ENCODE data around the gene BCL2L13.
"Not testable (repeated sequence)": the region's sequence is repeated elsewhere in the genome, so short reads cannot be mapped to it uniquely, and the experiment has no call there.

BCL2L13 gene

GRCh38 chr22:17694193-17694592 lies 55.6 kb downstream of the BCL2L13 start:
- no peaks in the 10 kb centered on the region for H3K9me3 Mint-ChIP-seq
- H3K4me1 Mint-ChIP-seq: peaks cover 0 to 1% of the 10 kb centered on the region in 2 donors
- H3K36me3 Mint-ChIP-seq: peaks cover 15 to 27% of the 10 kb centered on the region in 2 donors
- ATAC-seq (replicated peaks) (no peak), DNase-seq (no peak)
- H3K27ac Mint-ChIP-seq: no peak overlapping the region
- no peak overlapping the region for H3K4me3 Mint-ChIP-seq
- no peaks in the 10 kb centered on the region for H3K27me3 Mint-ChIP-seq

- DNase-seq: no peak
- Mint-ChIP-seq H3K4me3 (no peak overlapping the region), H3K36me3 (peaks cover 17 to 31% of the 10 kb centered on the region in 2 donors), H3K4me1 (peaks cover 0 to 1% of the 10 kb centered on the region in 2 donors), H3K27me3 (no peaks in the 10 kb centered on the region), H3K27ac (no peak overlapping the region), H3K9me3 (no peaks in the 10 kb centered on the region)
- ATAC-seq (replicated peaks): no peak
Observed at GRCh38 chr22:17694752-17695151, 56.2 kb downstream of the BCL2L13 start.

- no peaks in the 10 kb centered on the region for H3K9me3 Mint-ChIP-seq
Observed at GRCh38 chr22:17695986-17696385, 57.4 kb downstream of the BCL2L13 start.

DNA sequence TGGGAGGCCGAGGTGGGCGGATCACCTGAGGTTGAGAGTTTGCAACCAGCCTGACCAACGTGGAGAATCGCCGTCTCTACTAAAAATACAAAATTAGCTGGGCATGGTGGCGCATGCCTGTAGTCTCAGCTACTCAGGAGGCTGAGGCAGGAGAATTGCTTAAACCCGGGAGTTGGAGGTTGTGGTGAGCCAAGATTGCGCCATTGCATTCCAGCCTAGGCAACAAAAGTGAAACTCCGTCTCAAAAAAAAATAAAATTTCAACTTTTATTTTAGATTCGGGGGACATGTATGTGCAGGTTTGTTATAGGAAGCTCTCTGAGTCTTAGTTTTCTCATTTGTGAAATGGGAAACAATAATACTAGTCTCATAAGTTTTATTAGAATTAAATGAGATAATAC lies 58.6 kb downstream of the BCL2L13 start:
- not testable (repeated sequence) for H3K27me3 Mint-ChIP-seq; ATAC-seq (replicated peaks); DNase-seq; H3K9me3 Mint-ChIP-seq; H3K4me1 Mint-ChIP-seq; H3K27ac Mint-ChIP-seq; H3K4me3 Mint-ChIP-seq
- H3K36me3 Mint-ChIP-seq: peaks cover 17 to 31% of the 10 kb centered on the region in 2 donors

More at GRCh38 chr22:17695986-17696385, 57.4 kb downstream of the BCL2L13 start:
- no peak overlapping the region for H3K4me3 Mint-ChIP-seq
- ATAC-seq (replicated peaks) (no peak), DNase-seq (no peak)
- no peaks in the 10 kb centered on the region for H3K27me3 Mint-ChIP-seq
- peaks cover 19 to 34% of the 10 kb centered on the region in 2 donors for H3K36me3 Mint-ChIP-seq
- no peak overlapping the region for H3K27ac Mint-ChIP-seq
- peaks cover 0 to 1% of the 10 kb centered on the region in 2 donors for H3K4me1 Mint-ChIP-seq

DNA sequence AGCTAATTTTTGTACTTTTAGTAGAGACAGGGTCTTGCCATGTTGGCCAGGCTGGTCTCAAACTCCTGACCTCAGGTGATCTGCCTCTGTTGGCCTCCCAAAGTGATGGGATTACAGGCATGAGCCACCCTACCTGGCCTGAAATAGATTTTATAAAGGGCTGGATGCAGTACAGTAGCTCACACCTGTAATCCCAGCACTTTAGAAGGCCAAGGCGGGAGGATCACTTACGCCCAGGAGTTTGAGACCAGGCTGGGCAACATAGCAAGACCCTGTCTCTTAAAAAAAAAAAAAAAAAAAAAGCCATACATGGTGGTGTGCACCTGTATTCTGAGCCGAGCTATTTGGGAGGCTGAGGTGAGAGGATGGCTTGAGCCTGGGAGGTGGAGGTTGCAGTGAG lies 59.7 kb downstream of the BCL2L13 start:
- not testable (repeated sequence) for H3K9me3 Mint-ChIP-seq; DNase-seq; H3K27me3 Mint-ChIP-seq; ATAC-seq (replicated peaks); H3K27ac Mint-ChIP-seq; H3K4me3 Mint-ChIP-seq; H3K4me1 Mint-ChIP-seq
- H3K36me3 Mint-ChIP-seq: peaks cover 16 to 30% of the 10 kb centered on the region in 2 donors

- DNase-seq (no peak), ATAC-seq (replicated peaks) (no peak)
- H3K36me3 Mint-ChIP-seq: peaks cover 16 to 27% of the 10 kb centered on the region in 2 donors
- H3K27me3 Mint-ChIP-seq: no peaks in the 10 kb centered on the region
- no peaks in the 10 kb centered on the region for H3K9me3 Mint-ChIP-seq
- H3K4me1 Mint-ChIP-seq: no peaks in the 10 kb centered on the region
- H3K4me3 Mint-ChIP-seq: no peak overlapping the region
- H3K27ac Mint-ChIP-seq: no peak overlapping the region
Observed at GRCh38 chr22:17698948-17699347, 60.4 kb downstream of the BCL2L13 start.

GRCh38 chr22:17699696-17700340 lies 61.3 kb downstream of the BCL2L13 start:
- Mint-ChIP-seq H3K36me3 (peaks cover 14 to 23% of the 10 kb centered on the region in 2 donors), H3K9me3 (no peaks in the 10 kb centered on the region), H3K27ac (no peak overlapping the region), H3K4me3 (no peak overlapping the region), H3K4me1 (no peaks in the 10 kb centered on the region), H3K27me3 (no peaks in the 10 kb centered on the region)
- ATAC-seq (replicated peaks) (no peak), DNase-seq (no peak)

- no peak overlapping the region for H3K4me3 Mint-ChIP-seq
- H3K36me3 Mint-ChIP-seq: peaks cover 12 to 27% of the 10 kb centered on the region in 2 donors
- H3K4me1 Mint-ChIP-seq: peaks cover 3 to 5% of the 10 kb centered on the region in 2 donors
- DNase-seq (no peak), ATAC-seq (replicated peaks) (no peak)
- H3K9me3 Mint-ChIP-seq: no peaks in the 10 kb centered on the region
- H3K27ac Mint-ChIP-seq: no peak overlapping the region
- no peaks in the 10 kb centered on the region for H3K27me3 Mint-ChIP-seq
Observed at GRCh38 chr22:17700778-17701177, 62.2 kb downstream of the BCL2L13 start.

- peaks cover 14 to 19% of the 10 kb centered on the region in 2 donors for H3K4me1 Mint-ChIP-seq
- no peak for ATAC-seq (replicated peaks)
- no peaks in the 10 kb centered on the region for H3K9me3 Mint-ChIP-seq
- no peak overlapping the region for H3K27ac Mint-ChIP-seq
- DNase-seq: no peak
- no peaks in the 10 kb centered on the region for H3K27me3 Mint-ChIP-seq
- H3K36me3 Mint-ChIP-seq: peaks cover 6 to 28% of the 10 kb centered on the region in 2 donors
- H3K4me3 Mint-ChIP-seq: no peak overlapping the region
Observed at GRCh38 chr22:17703811-17704210, 65.3 kb downstream of the BCL2L13 start.

GRCh38 chr22:17705546-17705945 lies 67.0 kb downstream of the BCL2L13 start:
- Mint-ChIP-seq H3K9me3 (no peaks in the 10 kb centered on the region), H3K4me1 (peaks cover 14 to 19% of the 10 kb centered on the region in 2 donors), H3K4me3 (no peak overlapping the region), H3K36me3 (peaks cover 2 to 22% of the 10 kb centered on the region in 2 donors), H3K27ac (peak overlapping the region; percentile 80), H3K27me3 (no peaks in the 10 kb centered on the region)
- DNase-seq: no peak
- ATAC-seq (replicated peaks): no peak

DNA sequence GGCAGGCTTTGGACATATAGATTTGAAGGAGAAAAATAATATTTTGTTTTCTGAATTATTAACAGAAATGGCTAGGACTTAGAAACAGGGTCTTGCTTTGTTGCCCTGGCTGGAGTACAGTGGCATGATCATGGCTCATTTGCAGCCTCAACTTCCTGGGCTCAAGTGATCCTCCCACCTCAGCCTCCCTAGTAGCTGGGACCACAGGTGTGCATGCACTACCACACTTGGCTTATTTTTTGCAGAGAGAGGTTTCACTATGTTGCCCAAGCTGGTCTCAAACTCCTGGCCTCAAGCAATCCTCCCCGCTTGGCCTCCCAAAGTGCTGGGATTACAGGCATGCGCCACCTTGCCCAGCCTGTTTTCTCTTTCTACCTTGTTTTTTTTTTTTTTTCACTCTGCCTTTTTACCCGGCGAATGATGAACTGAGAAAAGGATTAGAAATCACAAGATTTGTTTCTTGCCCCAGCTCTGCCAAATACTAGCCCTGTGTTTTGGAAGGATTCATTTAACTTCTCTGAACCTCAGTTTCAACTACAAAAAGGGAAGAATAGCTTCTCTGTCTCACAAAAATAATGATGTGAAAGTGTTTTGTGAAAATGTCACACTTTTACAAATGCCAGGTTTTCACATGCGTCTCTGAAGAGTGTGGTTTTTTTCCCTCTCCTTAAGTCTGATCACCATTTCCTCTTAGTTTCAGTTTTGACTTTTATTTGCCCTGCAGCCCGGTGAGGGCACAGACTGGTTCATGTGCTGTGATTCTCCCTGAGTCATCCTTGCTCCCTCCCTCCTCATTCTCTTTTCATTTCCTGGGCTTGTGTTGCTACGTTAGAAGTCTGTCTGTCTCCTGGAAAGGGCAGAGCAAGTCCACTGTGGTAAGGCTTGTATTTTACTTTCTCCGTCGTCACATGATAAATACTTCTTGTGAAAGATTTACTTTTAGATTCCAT lies 67.7 kb downstream of the BCL2L13 start:
- Mint-ChIP-seq H3K27me3 (no peaks in the 10 kb centered on the region), H3K4me3 (peak overlapping the region; percentile 50 to 66), H3K27ac (peak overlapping the region; percentile 80), H3K36me3 (peaks cover 4 to 22% of the 10 kb centered on the region in 2 donors), H3K9me3 (no peaks in the 10 kb centered on the region), H3K4me1 (peaks cover 14 to 19% of the 10 kb centered on the region in 2 donors)
- ATAC-seq (replicated peaks) (peak; percentile 96 to 97), DNase-seq (peak; percentile 55)

DNA sequence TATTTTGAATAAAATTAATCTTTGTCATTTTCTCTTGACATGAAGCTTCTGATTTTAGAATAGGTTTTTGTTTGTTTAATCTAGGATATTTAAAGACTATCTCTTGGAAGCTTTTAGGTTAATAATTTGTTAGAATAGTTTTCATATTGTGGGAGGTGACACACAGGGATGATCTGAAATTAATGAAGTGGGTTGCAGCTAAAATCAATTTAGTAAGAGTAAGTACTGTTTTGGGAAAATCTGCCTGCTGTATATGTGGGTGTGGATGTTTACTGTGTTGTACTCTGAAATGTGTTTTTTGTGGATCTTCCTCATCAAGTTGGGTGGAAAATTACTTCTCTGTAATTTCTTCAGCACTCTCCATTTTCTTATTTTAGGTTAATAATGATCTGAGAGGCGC lies 68.4 kb downstream of the BCL2L13 start:
- peak overlapping the region; percentile 66 to 67 for H3K4me3 Mint-ChIP-seq
- no peak for DNase-seq
- peaks cover 6 to 26% of the 10 kb centered on the region in 2 donors for H3K36me3 Mint-ChIP-seq
- H3K27me3 Mint-ChIP-seq: no peaks in the 10 kb centered on the region
- H3K4me1 Mint-ChIP-seq: peaks cover 14 to 19% of the 10 kb centered on the region in 2 donors
- no peak for ATAC-seq (replicated peaks)
- peak overlapping the region; percentile 82 for H3K27ac Mint-ChIP-seq
- no peaks in the 10 kb centered on the region for H3K9me3 Mint-ChIP-seq

GRCh38 chr22:17707526-17707925 lies 69.0 kb downstream of the BCL2L13 start:
- no peak for ATAC-seq (replicated peaks)
- H3K27me3 Mint-ChIP-seq: no peaks in the 10 kb centered on the region
- no peaks in the 10 kb centered on the region for H3K9me3 Mint-ChIP-seq
- peaks cover 10 to 29% of the 10 kb centered on the region in 2 donors for H3K36me3 Mint-ChIP-seq
- peaks cover 14 to 19% of the 10 kb centered on the region in 2 donors for H3K4me1 Mint-ChIP-seq
- H3K4me3 Mint-ChIP-seq: no peak overlapping the region
- no peak for DNase-seq
- no peak overlapping the region for H3K27ac Mint-ChIP-seq

DNA sequence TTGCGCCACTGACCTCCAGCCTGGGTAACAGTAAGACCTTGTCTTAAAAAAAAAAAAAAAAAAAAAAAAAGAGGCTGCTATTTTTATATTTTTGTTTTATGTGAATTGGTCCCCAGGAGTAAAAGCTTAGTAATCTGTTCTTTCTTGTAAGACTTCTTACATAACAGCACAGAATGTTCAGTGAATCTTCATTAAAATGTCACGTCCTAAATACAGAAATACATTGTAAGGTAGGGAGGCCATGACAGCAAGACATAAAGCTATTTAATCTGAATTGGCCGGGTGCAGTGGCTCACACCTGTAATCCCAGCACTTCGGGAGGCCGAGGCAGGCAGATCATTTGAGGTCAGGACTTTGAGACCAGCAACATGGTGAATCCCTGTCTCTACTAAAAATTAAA lies 71.5 kb downstream of the BCL2L13 start:
- DNase-seq: no peak
- Mint-ChIP-seq H3K27ac (no peak overlapping the region), H3K4me3 (no peak overlapping the region), H3K9me3 (no peaks in the 10 kb centered on the region), H3K4me1 (peaks cover 14 to 19% of the 10 kb centered on the region in 2 donors), H3K36me3 (peaks cover 22 to 42% of the 10 kb centered on the region in 2 donors), H3K27me3 (no peaks in the 10 kb centered on the region)
- no peak for ATAC-seq (replicated peaks)
